CD4-positive, alpha-beta T cell (primary cell): ENCODE results near the gene ARL16. TPM values are rescaled to one million over a fixed set of nuclear protein-coding genes. Genes with fewer than 3 reads are reported as not detected.
A peak's percentile ranks its signal among the peaks of the same experiment; 100 is the strongest.

ENCODE experiments used
- ATAC-seq: fragments of 200-7000 bp; cut with Tn5 transposase; one replicate; pipeline ENCODE4 v1.10.0; 2022; ENCODE audit warnings: mild to moderate bottlenecking; ENCODE audit not compliant: poor library complexity
- CTCF ChIA-PET: fragments of 350-600 bp; sonication (Branson Sonifier 250); formaldehyde crosslinking; loops from one replicate; lab custom pipeline; 2021; ENCODE audit warnings: antibody characterized with exemption, inconsistent platforms; lab: Charles Lee
- POLR2A ChIA-PET: fragments of 350-600 bp; sonication (Branson Sonifier 250); formaldehyde crosslinking; loops from one replicate; lab custom pipeline; 2021; ENCODE audit warnings: antibody characterized with exemption, inconsistent platforms; lab: Charles Lee
- DNase-seq, 14 experiments: peaks; one replicate each; pipeline ENCODE4 v3.0.0-alpha.2; 2013 to 2020; ENCODE audit warnings: mixed read lengths in 2 of 14
- H3K27ac ChIP-seq, 2 donors: one replicate each; pipeline versions ENCODE4 v1.5.1 to v1.7.0; 2013; ENCODE audit warnings: low read length in 2 of 2, low read depth in 1 of 2, mild to moderate bottlenecking in 1 of 2
- H3K27me3 ChIP-seq, 2 experiments: 1 replicate in 1 of 2; 2 replicates in 1 of 2; pipeline versions ENCODE4 v1.6.1 to v1.7.0; 2013; ENCODE audit warnings: low read length in 2 of 2, control low read depth in 1 of 2, mild to moderate bottlenecking in 1 of 2, moderate library complexity in 1 of 2; ENCODE audit not compliant: insufficient read depth in 2 of 2, control insufficient read depth in 1 of 2
- H3K36me3 ChIP-seq: one replicate; pipeline ENCODE4 v1.6.1; 2013; ENCODE audit warnings: low read length, control low read depth; ENCODE audit not compliant: insufficient read depth
- H3K4me1 ChIP-seq: one replicate; pipeline ENCODE4 v1.6.1; 2013; ENCODE audit warnings: low read length, control low read depth; ENCODE audit not compliant: insufficient read depth
- H3K4me3 ChIP-seq: one replicate; pipeline ENCODE4 v1.5.1; 2013; ENCODE audit warnings: mild to moderate bottlenecking, low read length, moderate library complexity
- H3K9me3 ChIP-seq, 2 experiments: 1 replicate in 1 of 2; 2 replicates in 1 of 2; pipeline versions ENCODE4 v1.6.1 to v1.7.0; 2013; ENCODE audit warnings: low read length in 2 of 2, mild to moderate bottlenecking in 2 of 2, control low read depth in 1 of 2, moderate library complexity in 1 of 2; ENCODE audit not compliant: control insufficient read depth in 1 of 2, insufficient read depth in 1 of 2
- H3K27ac Mint-ChIP-seq: one replicate; pipeline ENCODE4 v1.8.0; 2020; ENCODE audit warnings: mixed read lengths
- H3K27me3 Mint-ChIP-seq: one replicate; pipeline ENCODE4 v1.8.0; 2021; ENCODE audit warnings: mixed read lengths
- H3K36me3 Mint-ChIP-seq: one replicate; pipeline ENCODE4 v1.8.0; 2021; ENCODE audit warnings: low read depth, mixed read lengths
- H3K4me1 Mint-ChIP-seq: one replicate; pipeline ENCODE4 v1.8.0; 2021; ENCODE audit warnings: low read depth, mixed read lengths
- H3K4me3 Mint-ChIP-seq: one replicate; pipeline ENCODE4 v1.8.0; 2020; ENCODE audit warnings: mild to moderate bottlenecking, mixed read lengths
- H3K9me3 Mint-ChIP-seq: one replicate; pipeline ENCODE4 v1.8.0; 2020; ENCODE audit warnings: mixed read lengths
- CTCF ChIP-seq: fragments of 200-600 bp; IDR thresholded peaks from one replicate; pipeline ENCODE4 v1.8.0; 2022; ENCODE audit warnings: antibody characterized with exemption, mild to moderate bottlenecking
- intact Hi-C, 2 experiments: fragments of 100-400 bp; cut with DNase I in 1 of 2; cut with micrococcal nuclease in 1 of 2; formaldehyde crosslinking; loops; one replicate each; pipeline versions ENCODE4 v1.15.1 to v1.9.0; 2023 to 2025; cut with DNase I, micrococcal nuclease
- total RNA-seq, 174 experiments: library from RNA in 2 of 174; stranded (reverse) in 2 of 174; gene quantifications; one replicate each; pipeline ENCODE4 v1.2.3 and lab custom pipeline; 2021 to 2026

Gene ARL16
- total RNA-seq, 2 experiments from 2014 or later = 35.7 to 38.5 TPM

- DNase-seq = peak in 2 of 14 experiments; percentile 32 to 37
- Histone ChIP-seq H3K4me1 (peaks cover 26% of the 10 kb centered on the region), H3K27ac (no peak overlapping the region), H3K36me3 (no peaks in the 10 kb centered on the region), H3K27me3 (no peaks in the 10 kb centered on the region), H3K9me3 (no peaks in the 10 kb centered on the region), H3K4me3 (no peak overlapping the region)
- no peak for ATAC-seq
- CTCF ChIA-PET = no interaction called here
- TF ChIP-seq CTCF = no peak
- H3K4me1 Mint-ChIP-seq = peaks cover 18% of the 10 kb centered on the region
- intact Hi-C loops = no loop called here
- no peaks in the 10 kb centered on the region for H3K27me3 Mint-ChIP-seq
- no peaks in the 10 kb centered on the region for H3K36me3 Mint-ChIP-seq
- no peak overlapping the region for H3K4me3 Mint-ChIP-seq
- no peak overlapping the region for H3K27ac Mint-ChIP-seq
- POLR2A ChIA-PET = no interaction called here
- no peaks in the 10 kb centered on the region for H3K9me3 Mint-ChIP-seq
Measured at GRCh38 chr17:81715107-81715871, 31.7 kb upstream of the ARL16 start.

GRCh38 chr17:81714412-81715106 is 31.0 kb upstream of the ARL16 start:
- no peak overlapping the region for H3K4me3 Mint-ChIP-seq
- no peak overlapping the region for H3K27ac Mint-ChIP-seq
- H3K27me3 Mint-ChIP-seq = no peaks in the 10 kb centered on the region
- H3K27ac ChIP-seq = no peak overlapping the region
- H3K4me1 Mint-ChIP-seq = peaks cover 24% of the 10 kb centered on the region
- no peaks in the 10 kb centered on the region for H3K27me3 ChIP-seq
- H3K36me3 Mint-ChIP-seq = no peaks in the 10 kb centered on the region
- no peak for TF ChIP-seq CTCF
- H3K4me3 ChIP-seq = no peak overlapping the region
- POLR2A ChIA-PET = no interaction called here
- no peaks in the 10 kb centered on the region for H3K36me3 ChIP-seq
- DNase-seq = peak in 1 of 14 experiments; percentile 32
- ATAC-seq = no peak
- H3K9me3 ChIP-seq = no peaks in the 10 kb centered on the region
- CTCF ChIA-PET = interaction anchor here (0.6 kb wide), 1 partner anchor 168 kb away, joined by 3 read pairs; no protein-coding TSS in a partner anchor
- no peaks in the 10 kb centered on the region for H3K9me3 Mint-ChIP-seq
- peaks cover 31% of the 10 kb centered on the region for H3K4me1 ChIP-seq
- intact Hi-C loops = no loop called here

- H3K4me1 Mint-ChIP-seq = peaks cover 27% of the 10 kb centered on the region
- CTCF ChIA-PET = no interaction called here
- TF ChIP-seq CTCF = no peak
- no peak overlapping the region for H3K27ac ChIP-seq
- POLR2A ChIA-PET = no interaction called here
- no peak overlapping the region for H3K4me3 ChIP-seq
- H3K9me3 ChIP-seq = no peaks in the 10 kb centered on the region
- no peaks in the 10 kb centered on the region for H3K27me3 Mint-ChIP-seq
- H3K36me3 ChIP-seq = no peaks in the 10 kb centered on the region
- DNase-seq = peak in 2 of 14 experiments; percentile 31 to 42
- no peak overlapping the region for H3K27ac Mint-ChIP-seq
- no peaks in the 10 kb centered on the region for H3K36me3 Mint-ChIP-seq
- H3K4me3 Mint-ChIP-seq = peak overlapping the region; percentile 90
- H3K9me3 Mint-ChIP-seq = no peaks in the 10 kb centered on the region
- no peak for ATAC-seq
- H3K27me3 ChIP-seq = no peaks in the 10 kb centered on the region
- intact Hi-C loops = loop anchor here in 1 of 2 experiments (2.0 kb wide), 1 partner anchor 147 kb away; the partner anchor contains the start of gene P4HB
- peaks cover 31% of the 10 kb centered on the region for H3K4me1 ChIP-seq
Measured at GRCh38 chr17:81713556-81714411, 30.2 kb upstream of the ARL16 start.
